Neural crest cell (in vitro differentiated cells): ENCODE data around the gene SPG7. TPM values are rescaled to one million over a fixed set of nuclear protein-coding genes. Genes with fewer than 3 reads are reported as not detected.
A peak's percentile ranks its signal among the peaks of the same experiment; 100 is the strongest.

Source experiments
- DNase-seq: peaks from one replicate; pipeline ENCODE4 v3.0.0; 2021; ENCODE audit warnings: low read depth, mixed read lengths, low spot score
- H3K27ac Mint-ChIP-seq: one replicate; pipeline ENCODE4 v1.8.0; 2021; ENCODE audit warnings: mild to moderate bottlenecking, mixed read lengths; ENCODE audit not compliant: unreplicated experiment
- H3K27me3 Mint-ChIP-seq: 2 replicates; pipeline ENCODE4 v1.8.0; 2021; ENCODE audit warnings: low read depth, mild to moderate bottlenecking, mixed read lengths
- H3K36me3 Mint-ChIP-seq: 2 replicates; pipeline ENCODE4 v1.8.0; 2021; ENCODE audit warnings: low read depth, mild to moderate bottlenecking, mixed read lengths
- H3K4me1 Mint-ChIP-seq: 2 replicates; pipeline ENCODE4 v1.8.0; 2021; ENCODE audit warnings: mixed read lengths
- H3K4me3 Mint-ChIP-seq: one replicate; pipeline ENCODE4 v1.8.0; 2021; ENCODE audit warnings: mild to moderate bottlenecking, mixed read lengths
- H3K9me3 Mint-ChIP-seq: 2 replicates; pipeline ENCODE4 v1.8.0; 2021; ENCODE audit warnings: mixed read lengths
- total RNA-seq: library from RNA; stranded (reverse); gene quantifications from 2 replicates; pipeline ENCODE4 v1.2.1, GENCODE V29; 2021
- TF ChIP-seq, protein P1 (sequence below): fragments of 200-600 bp; sonication (generic); conservative IDR thresholded peaks from 2 replicates; pipeline ENCODE4 v1.5.0; 2021; ENCODE audit warnings: antibody characterized with exemption, mild to moderate bottlenecking

Gene SPG7
- total RNA-seq, 1 donor from 2014 or later = 137 TPM

- DNase-seq = no peak
- H3K4me1 Mint-ChIP-seq = no peaks in the 10 kb centered on the region
- TF ChIP-seq, protein P1, sequence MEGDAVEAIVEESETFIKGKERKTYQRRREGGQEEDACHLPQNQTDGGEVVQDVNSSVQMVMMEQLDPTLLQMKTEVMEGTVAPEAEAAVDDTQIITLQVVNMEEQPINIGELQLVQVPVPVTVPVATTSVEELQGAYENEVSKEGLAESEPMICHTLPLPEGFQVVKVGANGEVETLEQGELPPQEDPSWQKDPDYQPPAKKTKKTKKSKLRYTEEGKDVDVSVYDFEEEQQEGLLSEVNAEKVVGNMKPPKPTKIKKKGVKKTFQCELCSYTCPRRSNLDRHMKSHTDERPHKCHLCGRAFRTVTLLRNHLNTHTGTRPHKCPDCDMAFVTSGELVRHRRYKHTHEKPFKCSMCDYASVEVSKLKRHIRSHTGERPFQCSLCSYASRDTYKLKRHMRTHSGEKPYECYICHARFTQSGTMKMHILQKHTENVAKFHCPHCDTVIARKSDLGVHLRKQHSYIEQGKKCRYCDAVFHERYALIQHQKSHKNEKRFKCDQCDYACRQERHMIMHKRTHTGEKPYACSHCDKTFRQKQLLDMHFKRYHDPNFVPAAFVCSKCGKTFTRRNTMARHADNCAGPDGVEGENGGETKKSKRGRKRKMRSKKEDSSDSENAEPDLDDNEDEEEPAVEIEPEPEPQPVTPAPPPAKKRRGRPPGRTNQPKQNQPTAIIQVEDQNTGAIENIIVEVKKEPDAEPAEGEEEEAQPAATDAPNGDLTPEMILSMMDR = no peak
- no peak overlapping the region for H3K4me3 Mint-ChIP-seq
- no peaks in the 10 kb centered on the region for H3K36me3 Mint-ChIP-seq
- H3K27ac Mint-ChIP-seq = no peak overlapping the region
- H3K9me3 Mint-ChIP-seq = no peaks in the 10 kb centered on the region
- H3K27me3 Mint-ChIP-seq = no peaks in the 10 kb centered on the region
These were observed 87.3 kb downstream of the SPG7 start for GRCh38 chr16:89595330-89596060.

GRCh38 chr16:89596061-89596689 is 88.0 kb downstream of the SPG7 start:
- H3K36me3 Mint-ChIP-seq = no peaks in the 10 kb centered on the region
- no peaks in the 10 kb centered on the region for H3K9me3 Mint-ChIP-seq
- H3K27ac Mint-ChIP-seq = no peak overlapping the region
- TF ChIP-seq, protein P1 = no peak
- H3K4me3 Mint-ChIP-seq = no peak overlapping the region
- H3K27me3 Mint-ChIP-seq = no peaks in the 10 kb centered on the region
- no peaks in the 10 kb centered on the region for H3K4me1 Mint-ChIP-seq
- no peak for DNase-seq

DNA sequence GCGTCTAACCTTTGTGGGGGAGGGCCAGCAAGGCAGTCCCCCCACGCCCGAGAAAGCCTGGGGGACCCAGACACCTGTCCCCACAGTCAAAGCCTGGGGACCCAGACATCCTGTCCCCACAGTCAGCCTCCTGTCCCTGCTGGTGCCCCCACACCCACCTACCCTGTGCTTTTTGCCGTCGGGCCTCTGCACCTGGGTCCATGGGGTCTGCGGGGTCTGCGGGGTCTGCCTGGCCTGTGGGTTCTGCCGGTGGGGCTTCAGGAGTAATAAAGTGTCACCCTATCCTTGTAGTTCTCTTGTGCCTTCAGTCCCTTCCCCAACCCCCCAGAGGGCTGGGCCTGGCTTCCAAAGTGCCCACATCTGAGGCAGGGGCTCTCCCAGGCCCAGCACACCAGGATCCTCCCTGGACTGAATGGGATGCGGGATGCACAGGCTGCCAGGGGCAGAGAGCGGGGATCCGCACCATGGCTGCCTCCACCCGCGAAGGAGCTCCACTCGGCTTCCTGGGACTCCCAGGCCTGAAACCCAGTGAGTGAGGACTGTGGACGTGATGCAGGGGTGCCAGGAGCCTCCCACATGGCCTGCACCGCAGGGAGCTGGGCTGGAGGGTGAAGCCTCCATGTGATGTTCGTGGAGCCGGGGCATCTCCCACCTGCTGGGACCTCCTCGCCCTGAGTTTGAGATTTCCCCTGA is 88.9 kb downstream of the SPG7 start:
- H3K36me3 Mint-ChIP-seq = no peaks in the 10 kb centered on the region
- peaks cover 3% of the 10 kb centered on the region for H3K4me1 Mint-ChIP-seq
- no peak overlapping the region for H3K4me3 Mint-ChIP-seq
- no peak for DNase-seq
- H3K27me3 Mint-ChIP-seq = no peaks in the 10 kb centered on the region
- TF ChIP-seq, protein P1 = no peak
- H3K27ac Mint-ChIP-seq = no peak overlapping the region
- no peaks in the 10 kb centered on the region for H3K9me3 Mint-ChIP-seq

GRCh38 chr16:89598199-89598598 is 90.0 kb downstream of the SPG7 start:
- Mint-ChIP-seq H3K36me3 (no peaks in the 10 kb centered on the region), H3K27me3 (no peaks in the 10 kb centered on the region), H3K4me3 (no peak overlapping the region), H3K27ac (peak overlapping the region; percentile 43), H3K9me3 (no peaks in the 10 kb centered on the region), H3K4me1 (peaks cover 14% of the 10 kb centered on the region)
- DNase-seq = no peak
- TF ChIP-seq, protein P1 = no peak

- peaks cover 14% of the 10 kb centered on the region for H3K4me1 Mint-ChIP-seq
- TF ChIP-seq, protein P1 = peak; percentile 42
- no peak for DNase-seq
- no peak overlapping the region for H3K27ac Mint-ChIP-seq
- H3K4me3 Mint-ChIP-seq = no peak overlapping the region
- no peaks in the 10 kb centered on the region for H3K9me3 Mint-ChIP-seq
- H3K36me3 Mint-ChIP-seq = no peaks in the 10 kb centered on the region
- no peaks in the 10 kb centered on the region for H3K27me3 Mint-ChIP-seq
These were observed 91.3 kb downstream of the SPG7 start for GRCh38 chr16:89599451-89599858.
